ENCODE results near the gene BAAT.

GRCh38 chr9:101359679-101360078, 25.1 kb downstream of the BAAT start:
- TF ChIP-seq, protein P1, sequence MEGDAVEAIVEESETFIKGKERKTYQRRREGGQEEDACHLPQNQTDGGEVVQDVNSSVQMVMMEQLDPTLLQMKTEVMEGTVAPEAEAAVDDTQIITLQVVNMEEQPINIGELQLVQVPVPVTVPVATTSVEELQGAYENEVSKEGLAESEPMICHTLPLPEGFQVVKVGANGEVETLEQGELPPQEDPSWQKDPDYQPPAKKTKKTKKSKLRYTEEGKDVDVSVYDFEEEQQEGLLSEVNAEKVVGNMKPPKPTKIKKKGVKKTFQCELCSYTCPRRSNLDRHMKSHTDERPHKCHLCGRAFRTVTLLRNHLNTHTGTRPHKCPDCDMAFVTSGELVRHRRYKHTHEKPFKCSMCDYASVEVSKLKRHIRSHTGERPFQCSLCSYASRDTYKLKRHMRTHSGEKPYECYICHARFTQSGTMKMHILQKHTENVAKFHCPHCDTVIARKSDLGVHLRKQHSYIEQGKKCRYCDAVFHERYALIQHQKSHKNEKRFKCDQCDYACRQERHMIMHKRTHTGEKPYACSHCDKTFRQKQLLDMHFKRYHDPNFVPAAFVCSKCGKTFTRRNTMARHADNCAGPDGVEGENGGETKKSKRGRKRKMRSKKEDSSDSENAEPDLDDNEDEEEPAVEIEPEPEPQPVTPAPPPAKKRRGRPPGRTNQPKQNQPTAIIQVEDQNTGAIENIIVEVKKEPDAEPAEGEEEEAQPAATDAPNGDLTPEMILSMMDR (IDR thresholded peaks at IDR 0.05; ENCODE audit: insufficient read depth, low read depth, low read length): no peak
- TF ChIP-seq EZH2 (IDR thresholded peaks at IDR 0.05; ENCODE audit: insufficient read depth, low read length): no peak

Measured in astrocyte (in vitro differentiated cells and primary cell).